GM18517 (cell line): ENCODE results near the gene SDC1.

Source experiments
- ATAC-seq: cut with Tn5 transposase; IDR thresholded peaks from one replicate; pipeline ENCODE4 v1.9.1; 2021; ENCODE audit warnings: mild to moderate bottlenecking, moderate library complexity; ENCODE audit not compliant: unreplicated experiment

SDC1 gene

DNA sequence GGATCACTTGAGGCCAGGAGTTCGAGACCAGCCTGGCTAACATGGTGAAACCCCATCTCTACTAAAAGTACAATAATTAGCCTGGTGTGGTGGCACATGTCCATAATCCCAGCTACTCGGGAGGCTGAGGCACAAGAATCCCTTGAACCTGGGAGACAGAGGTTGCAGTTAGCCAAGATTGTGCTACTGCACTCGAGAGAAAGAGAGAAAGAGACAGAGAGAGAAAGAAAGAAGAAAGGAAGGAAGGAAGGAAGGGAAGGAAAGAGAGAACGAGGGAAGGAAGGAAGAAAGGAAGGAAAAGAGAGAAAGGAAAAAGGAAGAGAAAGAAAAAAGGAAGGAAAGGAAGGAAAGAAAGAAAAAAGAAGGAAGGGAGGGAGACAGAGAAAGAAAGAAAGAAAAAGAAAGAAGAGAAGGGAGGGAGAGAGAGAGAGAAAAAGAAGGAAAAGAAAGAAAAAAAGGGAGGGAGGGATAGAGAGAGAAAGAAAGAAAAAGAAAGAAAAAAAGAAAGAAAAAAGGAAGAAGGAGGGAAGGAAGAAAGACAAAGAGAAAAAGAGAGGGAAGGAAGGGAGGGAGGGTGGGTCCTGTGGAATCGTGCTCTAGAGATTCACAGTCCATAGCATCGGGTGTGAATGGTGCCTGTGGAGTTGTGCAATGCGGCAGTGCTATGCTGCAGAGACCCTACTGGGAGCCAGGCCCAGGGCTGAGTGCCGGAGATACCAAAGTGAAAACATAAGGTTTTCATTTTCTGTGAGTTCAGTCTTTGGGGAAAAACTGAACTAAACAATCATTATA is 4.6 kb upstream of the SDC1 start:
- no peak for ATAC-seq

DNA sequence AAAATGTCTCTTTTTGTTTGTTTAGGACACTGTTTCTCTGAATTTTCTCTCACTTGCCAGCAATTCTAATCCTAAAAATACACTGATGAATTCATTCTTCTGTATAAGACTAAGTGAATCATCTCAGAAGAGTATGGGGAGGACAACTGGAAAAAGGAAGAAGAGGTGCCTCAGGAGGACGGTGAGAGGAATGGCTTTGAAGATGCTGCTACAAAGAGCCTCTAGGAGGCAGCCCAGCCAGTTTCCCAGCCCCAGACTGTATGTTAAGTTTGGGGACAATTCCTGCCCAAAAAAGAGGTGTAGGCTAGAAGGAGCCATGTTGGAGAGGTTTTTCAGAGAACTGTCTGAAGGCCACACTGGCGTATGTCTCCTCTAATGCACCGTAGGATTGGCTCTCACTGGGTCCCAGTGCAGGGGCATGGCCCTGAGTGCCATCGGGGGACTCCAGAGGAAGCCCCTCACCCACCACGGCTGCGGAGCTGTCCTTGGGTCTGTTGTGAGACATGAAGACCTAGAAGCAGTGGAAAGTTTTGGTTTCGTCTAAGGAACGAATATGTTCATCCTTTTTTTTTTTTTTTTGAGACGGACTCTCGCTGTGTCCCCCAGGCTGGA is 3.1 kb upstream of the SDC1 start:
- ATAC-seq = no peak

DNA sequence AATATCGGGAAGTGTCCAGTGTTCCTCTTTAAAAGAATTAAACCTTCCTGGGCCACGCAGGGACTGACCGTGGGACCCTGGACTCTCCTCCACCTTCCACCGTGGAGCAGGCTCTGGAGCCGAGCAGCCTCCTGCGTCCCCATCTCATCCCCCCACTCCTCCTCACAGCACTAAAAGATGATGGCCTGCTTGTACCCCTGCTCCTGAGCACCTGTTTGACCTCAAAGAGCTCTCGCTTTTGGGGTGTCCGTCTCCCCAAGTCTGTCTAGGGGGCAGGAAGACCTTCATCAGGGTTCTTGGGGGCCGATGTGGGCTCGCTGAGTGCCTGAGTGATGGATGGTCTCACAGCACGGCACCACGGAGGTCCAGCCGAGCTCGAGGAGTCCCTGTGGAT is 1.2 kb upstream of the SDC1 start:
- no peak for ATAC-seq

DNA sequence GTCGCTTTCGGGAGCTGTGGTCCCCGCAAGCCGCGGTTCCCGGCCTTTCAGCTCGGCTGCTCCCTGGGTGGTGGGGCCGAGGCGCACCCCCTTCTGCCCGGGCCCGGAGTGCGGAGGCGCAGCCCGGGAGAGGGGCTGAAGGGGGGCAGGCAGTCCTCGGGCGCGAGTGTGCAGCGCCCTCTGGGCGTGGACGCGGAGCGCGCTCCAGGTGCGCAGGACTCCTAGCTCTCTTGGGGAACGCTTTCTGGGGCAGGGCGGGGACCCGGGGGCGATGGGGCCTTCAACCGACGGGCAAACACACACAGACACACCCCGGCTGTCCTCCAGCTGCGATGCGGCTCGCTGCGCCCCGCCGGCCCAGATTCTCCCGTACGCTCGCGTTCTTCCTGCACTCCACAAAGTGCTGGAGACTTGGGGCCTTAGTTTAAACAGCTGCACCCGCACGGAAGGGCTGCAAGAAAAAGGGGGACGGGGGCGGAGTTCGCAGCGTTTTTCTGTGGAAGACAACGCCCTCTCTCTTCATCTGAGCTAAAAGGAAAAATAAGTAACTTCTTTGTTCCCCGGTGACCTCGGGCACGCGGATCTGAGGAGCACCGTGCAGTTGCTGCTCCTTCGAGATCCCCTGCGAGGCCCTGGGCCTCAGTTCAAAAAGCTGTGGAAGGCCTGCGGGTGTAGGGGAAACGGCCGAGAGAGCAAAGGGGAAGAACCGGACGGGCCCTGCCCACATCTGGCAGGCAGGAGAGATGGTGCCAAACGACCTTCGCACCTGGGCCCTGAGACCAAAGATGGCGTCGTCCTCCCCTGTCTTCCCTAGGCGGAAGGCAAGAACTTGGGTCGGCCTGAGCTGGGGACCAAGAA is 593 bp upstream of the SDC1 start:
- no peak for ATAC-seq

DNA sequence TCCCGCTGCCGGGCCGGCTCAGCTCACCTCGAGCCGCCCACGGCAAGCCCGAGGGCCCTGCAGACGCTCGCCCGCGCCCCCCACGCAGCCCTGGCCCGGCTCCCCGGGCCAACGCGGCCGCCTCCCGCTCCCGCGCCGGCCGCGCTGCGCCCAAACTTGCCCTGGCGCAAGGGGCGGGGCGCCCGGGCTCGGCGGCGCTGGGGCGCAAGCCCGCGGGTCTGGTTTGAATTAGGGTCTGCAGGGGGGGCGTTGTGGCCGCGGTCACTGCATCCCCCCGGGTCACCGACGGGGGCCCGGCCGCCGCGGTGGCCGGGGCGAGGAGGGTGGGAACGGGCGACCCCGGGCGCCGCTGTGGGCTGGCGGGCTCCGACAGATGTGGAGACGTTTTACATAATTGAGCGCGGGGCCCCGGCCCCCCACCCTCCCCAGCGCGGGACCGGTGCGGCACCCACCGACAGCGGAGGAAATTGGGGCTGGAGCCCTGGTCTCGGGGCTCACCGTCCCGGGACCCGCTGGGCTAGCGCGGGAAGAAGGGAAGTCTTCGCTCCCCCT is 690 bp downstream of the SDC1 start:
- no peak for ATAC-seq

DNA sequence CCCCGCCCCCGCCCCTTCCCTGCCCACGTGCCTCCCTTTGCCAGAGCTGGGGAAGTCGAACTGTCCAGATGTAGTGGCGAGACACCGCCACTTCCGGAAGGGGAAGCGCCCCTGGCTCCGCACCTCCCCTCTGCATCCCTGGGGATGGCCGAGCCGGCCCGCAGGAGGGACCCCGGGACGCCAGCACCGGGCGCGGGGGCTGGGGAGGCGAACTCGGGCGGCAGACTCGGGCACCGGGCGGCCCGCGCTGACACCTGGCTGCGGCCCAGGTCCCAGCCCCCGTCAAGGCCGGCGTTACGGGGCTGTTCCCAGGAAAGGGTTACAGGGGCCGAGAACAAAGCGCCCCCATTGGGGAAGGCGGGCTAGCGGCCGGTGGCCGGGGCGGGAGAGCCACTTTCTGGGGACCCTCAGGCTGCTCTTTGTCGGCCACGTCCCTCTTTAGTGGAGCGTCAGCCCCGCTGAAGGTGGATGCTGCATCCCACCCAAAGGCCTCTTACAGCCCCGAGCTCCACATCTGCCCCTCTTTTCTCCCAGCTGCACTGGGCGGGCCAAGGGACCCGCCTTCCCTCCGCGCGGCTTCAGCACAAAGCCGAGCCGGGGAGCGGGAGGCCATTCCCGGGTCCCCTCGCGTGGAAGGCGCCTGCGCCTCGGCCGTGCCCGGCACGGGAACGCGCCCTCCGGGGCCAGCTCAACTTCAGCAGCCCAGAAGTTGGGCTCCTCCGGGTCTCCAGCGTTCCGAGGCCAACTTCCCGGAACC is 1.3 kb downstream of the SDC1 start:
- ATAC-seq = no peak

DNA sequence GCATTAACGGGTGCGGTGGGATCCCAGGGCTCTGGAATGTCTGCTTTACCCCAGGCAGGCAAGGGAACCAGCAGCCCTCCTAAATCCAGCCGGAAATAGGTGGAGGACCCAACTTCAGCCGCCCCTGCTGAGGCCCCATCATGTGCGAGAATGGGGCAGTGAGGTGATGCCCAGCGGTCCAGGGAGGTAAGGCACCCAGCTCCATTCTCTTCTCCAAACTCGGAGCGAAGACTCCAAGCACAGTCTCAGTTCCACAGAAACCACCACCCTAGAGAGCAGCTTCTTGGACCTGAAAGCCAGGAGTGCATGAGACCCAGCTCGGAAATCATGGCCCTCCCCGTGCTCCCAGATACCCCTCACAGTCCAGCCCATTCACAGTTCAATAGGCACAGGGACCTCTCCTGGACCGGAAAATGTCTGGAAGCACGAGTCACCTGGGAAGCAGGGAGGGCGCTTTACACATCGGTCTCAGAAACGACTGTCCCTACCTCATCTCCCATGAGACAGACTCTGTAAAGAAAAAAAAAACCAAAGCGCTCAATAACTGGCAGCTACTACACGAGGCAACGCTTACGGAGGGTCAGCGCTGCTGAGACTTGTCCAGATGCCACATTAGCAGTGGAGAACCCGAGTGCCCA is 2.0 kb downstream of the SDC1 start:
- no peak for ATAC-seq

DNA sequence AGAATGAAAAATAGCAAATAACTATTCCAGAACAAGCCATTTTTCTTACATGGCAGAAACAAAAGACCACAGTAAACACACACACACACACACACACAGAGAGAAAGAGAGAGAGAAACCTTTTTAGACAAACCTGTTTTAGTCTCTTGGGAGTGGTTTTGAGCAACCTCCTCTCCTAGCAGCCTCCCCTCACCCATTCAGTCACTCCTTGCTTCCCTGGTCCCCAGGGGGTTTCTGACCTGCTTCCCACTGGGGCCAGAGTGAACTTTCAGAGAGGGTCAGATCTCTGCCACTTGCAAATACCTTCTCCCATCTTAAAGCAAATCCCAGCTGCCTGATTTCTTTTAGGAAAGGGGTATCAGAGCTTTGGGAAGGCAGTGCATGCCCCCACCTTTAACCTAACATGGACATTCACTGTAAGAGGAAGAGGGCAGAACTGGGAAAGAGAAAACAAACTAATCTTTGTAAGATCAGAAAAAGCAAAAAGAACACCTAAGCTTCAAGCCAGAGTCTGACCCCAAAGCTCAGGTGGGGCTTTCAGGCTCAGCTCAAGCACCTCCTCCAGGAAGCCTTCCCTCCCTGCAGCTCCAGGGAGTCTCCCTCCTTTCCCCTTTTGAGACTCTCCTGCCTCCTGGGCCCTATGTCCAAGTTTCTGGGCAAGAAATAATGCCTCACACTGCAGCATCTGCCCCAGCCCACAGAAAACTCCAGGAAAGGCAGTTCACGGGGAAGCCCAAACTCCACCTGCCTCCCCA is 2.7 kb downstream of the SDC1 start:
- ATAC-seq = no peak

DNA sequence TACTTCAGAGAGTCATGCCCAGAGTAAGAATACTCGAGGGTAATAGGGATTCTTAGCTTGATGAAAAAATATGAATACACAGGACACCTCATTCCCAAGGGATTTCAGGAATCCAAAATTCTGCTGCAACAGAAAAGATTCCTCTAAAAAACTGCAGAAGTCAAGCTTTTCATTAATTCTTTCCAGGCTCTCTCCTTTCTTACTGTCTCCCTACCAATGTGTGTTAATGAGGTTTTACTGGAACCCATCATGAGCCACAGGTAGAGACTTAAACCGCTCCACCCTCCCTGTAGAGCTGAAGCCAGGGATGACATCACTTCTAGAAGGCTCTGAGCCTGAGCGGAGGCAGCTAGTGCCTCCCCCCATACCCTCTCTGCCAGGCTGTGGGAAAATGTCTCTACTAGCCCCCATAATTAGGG is 3.4 kb downstream of the SDC1 start:
- no peak for ATAC-seq

DNA sequence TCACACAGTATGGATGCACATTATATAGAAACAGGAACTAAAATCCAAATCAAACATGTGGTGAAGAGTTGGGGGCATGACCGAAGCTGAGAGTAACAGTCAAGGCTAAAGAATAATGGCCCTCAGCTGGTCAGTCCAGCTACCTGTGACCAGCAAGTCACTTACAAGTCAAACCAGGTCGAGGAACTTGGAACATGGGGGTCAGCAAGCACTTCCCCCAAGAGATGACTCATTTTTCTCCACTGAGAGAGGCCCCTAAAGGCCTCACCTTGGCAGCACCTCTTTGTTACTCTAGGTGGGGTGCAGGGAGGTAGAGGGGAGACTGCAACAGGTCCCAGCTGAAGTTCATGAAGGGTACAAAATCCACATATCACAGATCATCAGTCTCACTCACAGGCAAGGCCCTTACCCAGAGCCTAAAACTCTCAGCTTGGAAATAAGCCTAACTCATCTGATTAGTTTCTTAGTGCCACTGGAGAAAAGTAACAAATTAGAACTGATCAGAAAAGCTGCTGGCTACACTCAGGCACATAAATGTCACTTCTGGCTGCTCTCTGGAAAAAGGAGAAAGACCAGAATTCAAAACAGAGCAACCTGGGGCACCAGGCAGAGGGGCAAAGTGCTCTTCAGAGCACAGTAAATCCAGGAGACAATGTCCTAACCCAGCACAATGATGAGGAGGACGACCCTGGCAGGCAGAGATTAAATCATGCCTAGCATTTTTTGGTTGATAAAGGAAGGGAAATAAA is 4.0 kb downstream of the SDC1 start:
- ATAC-seq = no peak

DNA sequence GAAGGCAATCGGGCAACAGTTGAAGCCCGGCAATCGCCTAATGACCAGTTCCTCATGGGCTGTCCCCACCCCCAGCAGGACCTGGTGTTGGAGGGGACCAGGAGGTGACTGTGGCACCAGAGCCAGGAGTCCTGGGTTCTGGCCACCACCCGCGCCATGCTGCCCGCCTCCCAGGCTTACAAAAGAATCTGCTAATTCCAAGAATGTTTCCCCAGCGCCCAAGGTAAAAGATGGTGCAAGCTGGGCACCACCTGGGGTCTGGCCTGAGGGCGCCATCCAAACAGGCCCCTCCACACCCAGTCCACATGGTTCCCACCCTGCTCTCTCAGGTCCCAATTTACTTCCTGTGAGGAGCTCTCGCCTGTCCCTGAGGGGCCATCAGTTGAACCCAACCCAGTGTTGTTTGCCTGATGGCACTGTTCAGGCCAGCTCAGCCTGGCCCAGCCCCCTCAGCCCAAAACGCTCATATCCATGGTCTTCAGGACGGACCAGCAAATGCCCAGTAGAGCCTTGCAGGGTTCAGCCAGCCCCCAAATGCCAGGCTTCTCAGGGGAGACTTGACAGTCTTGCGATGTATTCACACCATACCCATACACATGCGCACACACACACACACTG is 5.1 kb downstream of the SDC1 start:
- no peak for ATAC-seq

DNA sequence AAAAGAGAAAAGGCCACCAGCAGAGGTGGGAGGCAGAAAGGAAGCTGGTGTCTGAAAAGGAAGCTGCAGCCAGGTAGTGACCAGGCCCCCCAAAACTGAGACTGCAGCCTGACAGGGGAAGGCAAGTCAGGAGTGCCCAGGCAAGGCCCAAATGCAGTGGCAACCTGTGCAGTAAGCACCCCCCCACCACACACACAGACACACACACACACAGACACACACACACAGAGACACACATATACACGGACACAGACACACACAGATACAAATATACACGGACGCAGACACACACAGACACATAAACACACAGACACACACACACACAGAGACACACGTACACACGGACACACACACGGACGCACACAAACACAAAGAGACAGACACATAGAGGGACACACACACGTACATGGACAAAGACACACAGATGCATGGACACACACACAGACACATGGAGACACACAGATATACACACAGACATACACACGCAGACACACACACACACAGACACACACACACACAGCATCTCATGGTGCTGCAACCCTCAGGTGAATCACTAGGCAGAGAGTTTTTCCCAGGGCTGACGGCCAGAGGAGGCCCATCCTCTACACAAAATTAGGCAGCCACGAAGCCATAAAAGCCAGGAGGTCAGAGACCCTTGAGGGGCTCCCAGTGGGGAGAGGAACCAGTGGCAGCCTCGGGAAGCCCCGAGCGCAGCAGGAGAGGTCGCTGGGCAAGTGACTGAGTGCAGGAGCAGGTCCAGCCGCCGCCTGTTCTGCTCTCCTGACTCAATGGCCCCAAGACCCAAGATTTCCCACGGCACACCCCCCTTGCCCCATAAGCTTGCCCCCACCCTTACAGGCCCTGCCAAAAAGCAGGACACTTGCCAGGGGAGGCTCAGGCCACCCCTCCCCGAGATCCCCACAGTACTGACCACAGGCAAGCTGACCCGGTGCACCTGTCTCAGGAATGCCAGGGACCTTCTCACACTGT is 6.3 kb downstream of the SDC1 start:
- no peak for ATAC-seq

DNA sequence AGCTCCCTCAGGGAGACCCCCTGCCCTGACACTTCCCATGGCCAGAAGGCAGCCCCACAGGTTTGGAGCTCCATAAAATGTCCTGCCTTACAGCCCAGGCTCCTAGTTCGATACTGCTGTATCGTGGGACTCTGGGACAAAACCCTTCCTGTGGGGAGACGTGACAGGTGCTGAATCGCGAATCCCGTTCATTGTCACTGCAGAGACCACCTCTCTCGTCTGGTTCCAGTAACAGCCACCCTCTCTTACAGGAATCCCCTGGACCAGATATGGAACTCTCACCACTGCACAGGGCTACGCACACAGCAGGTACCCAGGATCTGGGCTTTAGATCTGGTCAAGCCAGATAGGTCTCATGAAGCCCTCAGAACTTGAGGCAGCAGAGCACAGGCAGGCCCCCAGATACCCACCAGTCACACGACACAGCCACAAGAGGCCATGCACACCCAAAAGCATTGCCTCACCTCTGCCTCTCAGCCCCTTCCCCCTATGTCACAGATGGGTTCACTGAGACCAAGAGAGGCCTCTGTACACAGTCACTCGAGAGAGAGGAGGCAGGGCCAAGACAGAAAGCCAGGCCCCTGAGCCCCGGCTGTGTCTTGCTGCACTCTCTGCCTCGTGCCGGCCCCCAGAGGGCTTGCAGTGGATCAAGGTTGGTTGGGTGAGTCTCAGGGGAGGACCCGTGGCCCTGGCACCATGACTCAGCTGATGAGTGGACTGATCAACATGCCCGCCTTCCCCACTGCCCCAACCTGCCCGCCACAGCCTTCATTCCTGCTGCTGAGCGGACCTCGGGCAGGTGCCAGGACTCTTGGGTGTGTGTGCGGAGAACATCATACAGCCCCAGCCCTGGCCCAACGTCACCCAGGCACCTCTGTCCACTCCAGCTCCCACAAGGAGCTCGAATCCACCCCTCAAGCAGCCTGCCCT is 7.6 kb downstream of the SDC1 start:
- no peak for ATAC-seq

DNA sequence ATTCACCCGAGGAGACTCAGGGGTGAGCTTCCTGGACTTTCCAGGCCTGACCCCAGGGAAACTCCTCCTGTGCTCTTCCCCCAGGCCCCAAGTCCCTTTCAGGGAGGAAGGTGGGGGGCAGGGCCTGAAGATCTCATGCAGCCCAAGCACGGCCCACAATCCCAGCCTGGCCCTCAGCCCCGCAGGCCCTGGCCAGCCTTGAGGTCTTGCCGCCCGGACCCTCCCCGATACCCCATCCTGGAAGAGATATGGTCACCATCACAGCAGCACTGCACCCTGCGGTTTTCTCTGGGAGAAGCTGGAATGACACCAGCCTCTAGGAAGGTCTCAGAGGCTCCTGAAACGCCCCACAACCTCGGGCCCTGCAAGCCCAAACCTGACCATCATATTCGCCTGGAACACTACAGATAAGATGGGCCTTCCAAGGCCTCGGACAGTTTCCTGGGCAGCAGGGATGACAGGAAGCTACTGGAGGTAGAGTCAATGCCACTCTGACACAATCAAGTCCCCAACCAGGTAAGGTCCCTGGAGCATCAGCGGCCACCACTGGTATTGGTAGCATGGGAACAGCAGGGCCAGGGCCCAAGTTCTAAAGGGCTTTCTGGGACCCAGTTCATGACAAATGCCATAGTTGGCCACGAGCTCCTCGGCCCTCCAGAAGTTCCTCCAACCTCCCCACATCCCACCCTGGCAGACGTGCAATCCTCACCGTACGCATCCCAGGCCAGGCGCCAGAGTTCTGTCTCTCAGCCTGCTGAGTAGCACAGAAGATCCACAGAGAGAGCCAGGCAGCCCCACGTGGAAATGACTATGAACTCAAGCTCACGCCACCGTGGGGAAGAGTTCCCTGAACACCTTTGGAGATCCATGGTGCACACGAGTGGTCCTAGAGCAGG is 8.6 kb downstream of the SDC1 start:
- no peak for ATAC-seq
